Peyer's patch (tissue), 4 donors: Measurements from ENCODE around the gene PLEKHM3.

Experiments used
- CTCF ChIP-seq, 6 experiments: fragments of 450-650 bp in 4 of 6; fragments of 200-600 bp in 2 of 6; sonication (generic) in 1 of 6; IDR thresholded peaks; one replicate each; pipeline ENCODE4 v1.5.1; 2017 to 2019; ENCODE audit warnings: antibody characterized with exemption in 6 of 6, mild to moderate bottlenecking in 3 of 6, moderate library complexity in 1 of 6
- POLR2A ChIP-seq, 2 donors: fragments of 450-650 bp; IDR thresholded peaks; one replicate each; pipeline ENCODE4 v1.5.1; 2017; ENCODE audit warnings: antibody characterized with exemption in 2 of 2, mild to moderate bottlenecking in 2 of 2, moderate library complexity in 2 of 2

GRCh38 chr2:207871506-207871905, 153.8 kb downstream of the PLEKHM3 start:
- TF ChIP-seq CTCF (IDR thresholded peaks at IDR 0.05) = no peak
- no peak for TF ChIP-seq POLR2A (IDR thresholded peaks at IDR 0.05)
